Memory B cell (primary cell): ENCODE data around the gene ATRNL1.

Experiments
- ATAC-seq: fragments of 150-1000 bp; cut with Tn5 transposase; 2 replicates; pipeline ENCODE4 v1.10.0; 2021; ENCODE audit warnings: low read depth, mild to moderate bottlenecking, moderate library complexity
- DNase-seq, 2 donors: peaks; one replicate each; pipeline ENCODE4 v3.0.0; 2022; ENCODE audit warnings: low spot score in 2 of 2
- H3K27ac Mint-ChIP-seq: one replicate; pipeline ENCODE4 v1.8.0; 2022; ENCODE audit warnings: mild to moderate bottlenecking, moderate library complexity, mixed read lengths
- H3K27me3 Mint-ChIP-seq: one replicate; pipeline ENCODE4 v1.8.0; 2022; ENCODE audit warnings: mixed read lengths
- H3K36me3 Mint-ChIP-seq: one replicate; pipeline ENCODE4 v1.8.0; 2022; ENCODE audit warnings: mild to moderate bottlenecking, mixed read lengths
- H3K4me1 Mint-ChIP-seq: one replicate; pipeline ENCODE4 v1.8.0; 2022; ENCODE audit warnings: mixed read lengths
- H3K4me3 Mint-ChIP-seq: one replicate; pipeline ENCODE4 v1.8.0; 2022; ENCODE audit warnings: mild to moderate bottlenecking, moderate library complexity, mixed read lengths
- H3K9me3 Mint-ChIP-seq: one replicate; pipeline ENCODE4 v1.8.0; 2022; ENCODE audit warnings: mixed read lengths

The ATRNL1 gene

DNA sequence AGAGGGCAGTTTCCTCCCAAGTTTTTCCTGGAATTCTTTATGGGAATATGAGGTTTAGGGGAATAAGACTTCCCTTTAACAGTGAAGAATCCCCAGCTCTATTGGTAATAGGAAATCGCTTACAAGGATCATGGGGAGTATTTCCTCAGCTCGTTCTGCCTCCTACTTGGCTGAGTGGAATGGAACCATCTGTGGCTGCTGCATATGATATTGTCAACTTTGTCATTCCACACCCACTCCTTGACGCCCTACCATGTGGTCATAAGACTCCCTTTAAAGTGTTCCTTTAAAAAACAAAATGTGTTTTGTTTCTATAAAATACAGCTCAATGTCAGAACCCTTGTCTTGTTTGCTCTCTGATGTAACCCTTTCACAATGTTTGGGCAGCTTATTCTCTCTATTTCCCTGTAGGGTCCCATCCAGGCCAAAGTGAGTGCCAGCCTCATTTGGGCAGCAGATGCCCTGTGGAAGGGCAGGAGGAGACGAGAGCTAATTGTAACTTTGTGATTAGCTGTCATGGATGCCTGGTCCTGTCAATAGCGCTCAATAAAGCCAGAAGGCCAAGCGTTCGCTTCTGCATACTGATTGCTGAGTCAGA is 33.8 kb upstream of the ATRNL1 start:
- H3K9me3 Mint-ChIP-seq: no peaks in the 10 kb centered on the region
- no peaks in the 10 kb centered on the region for H3K36me3 Mint-ChIP-seq
- no peak overlapping the region for H3K27ac Mint-ChIP-seq
- no peak for ATAC-seq
- H3K4me3 Mint-ChIP-seq: no peak overlapping the region
- peaks cover 7% of the 10 kb centered on the region for H3K4me1 Mint-ChIP-seq
- no peaks in the 10 kb centered on the region for H3K27me3 Mint-ChIP-seq
- DNase-seq: no peak

DNA sequence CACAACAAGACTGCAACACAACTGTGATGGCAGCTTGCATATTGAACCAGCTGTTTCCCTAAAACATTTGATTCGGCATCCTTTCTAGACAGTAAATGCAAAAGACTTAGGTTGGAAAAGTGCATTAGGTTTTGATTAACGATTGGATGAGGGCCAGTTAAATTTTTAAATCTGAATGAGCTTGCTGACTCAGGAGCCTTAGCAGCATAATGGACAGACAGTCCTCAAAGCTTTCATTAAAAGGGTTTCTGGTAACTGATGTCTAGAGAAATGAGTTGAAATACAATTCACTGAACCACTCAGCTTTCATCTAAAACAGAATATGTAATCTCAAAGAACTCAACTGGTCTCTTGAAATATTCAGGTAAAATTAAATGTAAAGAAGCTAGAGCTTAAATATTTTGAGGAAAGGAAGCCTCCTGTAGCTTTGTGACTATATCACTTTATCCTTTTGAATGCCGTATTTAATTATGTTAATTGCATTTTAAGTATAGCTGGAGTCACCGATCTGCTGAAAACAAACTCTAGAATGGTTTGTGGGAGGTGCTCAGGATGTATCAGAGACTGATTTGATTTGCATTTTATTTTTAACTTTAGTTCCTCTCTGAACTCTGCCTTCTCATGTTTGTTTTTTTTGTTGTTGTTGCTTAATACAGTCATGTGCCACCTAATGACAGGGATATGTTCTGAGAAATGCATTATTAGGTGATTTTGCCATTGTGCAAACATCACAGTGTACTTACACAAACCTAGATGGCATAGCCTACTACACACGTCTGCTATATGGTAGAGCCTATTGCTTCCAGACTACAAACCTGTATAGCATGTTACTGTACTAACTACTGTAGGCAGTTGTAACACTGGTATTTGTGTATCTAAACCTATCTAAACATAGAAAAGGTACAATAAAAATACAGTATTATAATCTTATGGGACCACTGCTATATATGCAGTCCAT is 29.2 kb upstream of the ATRNL1 start:
- no peak for DNase-seq
- peak; percentile 72 for ATAC-seq
- Mint-ChIP-seq H3K36me3 (peaks cover 2% of the 10 kb centered on the region), H3K27me3 (peaks cover 3% of the 10 kb centered on the region), H3K4me3 (peak overlapping the region; percentile 63), H3K27ac (peak overlapping the region; percentile 22), H3K9me3 (no peaks in the 10 kb centered on the region), H3K4me1 (peaks cover 12% of the 10 kb centered on the region)

DNA sequence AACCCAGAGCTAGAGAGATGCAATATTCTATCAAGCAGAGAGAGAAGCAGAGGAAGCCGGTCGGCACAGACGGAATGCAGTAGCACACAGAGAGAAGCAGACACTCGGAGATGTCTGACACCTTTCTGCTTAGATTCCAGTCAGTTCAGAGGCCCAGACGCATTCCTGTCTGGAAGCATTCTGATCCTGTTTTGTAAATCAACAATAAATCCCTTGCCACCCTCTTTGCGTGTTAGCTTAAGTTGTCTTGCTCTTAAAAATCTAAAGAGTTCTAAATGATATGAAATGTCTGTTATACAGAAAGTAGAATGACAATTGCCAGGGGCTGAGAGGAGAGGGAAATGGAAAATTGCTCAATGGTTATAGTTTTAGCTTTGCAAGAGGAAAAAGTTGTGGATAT is 27.4 kb upstream of the ATRNL1 start:
- DNase-seq: no peak
- H3K27ac Mint-ChIP-seq: no peak overlapping the region
- H3K36me3 Mint-ChIP-seq: peaks cover 2% of the 10 kb centered on the region
- no peak overlapping the region for H3K4me3 Mint-ChIP-seq
- peaks cover 12% of the 10 kb centered on the region for H3K4me1 Mint-ChIP-seq
- no peaks in the 10 kb centered on the region for H3K9me3 Mint-ChIP-seq
- ATAC-seq: no peak
- H3K27me3 Mint-ChIP-seq: peaks cover 3% of the 10 kb centered on the region

DNA sequence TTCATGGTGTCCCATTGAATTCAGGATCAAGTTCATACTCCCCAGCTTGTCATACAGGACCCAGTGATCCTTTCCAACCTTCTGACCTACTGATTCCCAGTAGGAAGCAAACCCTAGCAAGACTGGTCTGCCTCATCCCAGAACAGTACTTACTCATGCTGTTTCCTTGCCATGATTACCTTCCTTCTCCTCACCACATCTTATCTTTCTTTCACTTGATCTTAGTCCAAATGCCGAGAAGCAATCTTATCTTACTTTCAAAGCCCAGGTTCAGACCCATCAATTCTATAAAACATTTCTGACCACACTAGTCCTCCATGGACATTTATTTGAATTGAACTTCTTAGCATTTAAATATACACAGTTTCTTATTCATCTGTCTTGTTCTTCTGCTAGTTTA is 26.6 kb upstream of the ATRNL1 start:
- ATAC-seq (no peak), DNase-seq (no peak)
- Mint-ChIP-seq H3K9me3 (no peaks in the 10 kb centered on the region), H3K27ac (no peak overlapping the region), H3K4me1 (peaks cover 12% of the 10 kb centered on the region), H3K36me3 (peaks cover 2% of the 10 kb centered on the region), H3K4me3 (no peak overlapping the region), H3K27me3 (peaks cover 3% of the 10 kb centered on the region)

DNA sequence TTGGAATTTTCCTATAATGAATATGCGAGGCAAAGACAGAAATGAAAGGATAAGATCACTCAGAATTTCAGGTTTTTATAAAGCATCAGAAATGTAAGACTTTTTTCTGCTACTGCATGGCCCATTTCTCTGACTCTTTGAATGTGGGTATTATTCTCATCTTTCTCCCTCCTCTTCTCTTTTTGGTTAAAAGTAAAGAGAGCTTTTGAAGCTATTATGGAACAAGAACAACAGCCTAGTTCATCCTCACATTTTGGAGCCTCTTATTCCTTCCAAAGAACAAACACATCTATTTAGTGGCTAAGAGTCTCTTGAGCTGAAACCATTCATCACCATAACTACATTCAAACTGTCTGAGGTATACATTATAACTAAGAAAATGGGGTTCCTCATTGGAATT is 19.4 kb upstream of the ATRNL1 start:
- no peak overlapping the region for H3K27ac Mint-ChIP-seq
- H3K4me1 Mint-ChIP-seq: no peaks in the 10 kb centered on the region
- DNase-seq (no peak), ATAC-seq (no peak)
- H3K27me3 Mint-ChIP-seq: peaks cover 5% of the 10 kb centered on the region
- no peak overlapping the region for H3K4me3 Mint-ChIP-seq
- peaks cover 10% of the 10 kb centered on the region for H3K9me3 Mint-ChIP-seq
- peaks cover 3% of the 10 kb centered on the region for H3K36me3 Mint-ChIP-seq

DNA sequence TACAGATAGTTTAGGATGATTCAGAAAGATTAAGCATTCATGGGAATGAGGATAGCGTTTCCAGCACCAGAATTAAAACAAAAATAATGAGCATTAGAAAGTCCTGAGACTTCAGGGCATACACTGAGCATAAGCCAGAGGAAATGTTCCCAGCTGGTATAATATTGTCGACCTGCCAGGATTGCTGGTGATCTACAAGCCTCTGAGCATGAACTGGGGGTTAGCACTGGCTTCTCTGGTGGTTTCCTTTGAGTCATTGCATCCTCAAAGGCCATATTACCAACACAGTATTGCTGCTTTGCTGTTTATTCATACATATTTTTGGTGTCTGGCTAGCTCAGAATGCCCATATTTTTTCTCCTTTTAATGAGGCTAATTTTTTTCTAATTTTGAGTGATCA is 10.7 kb upstream of the ATRNL1 start:
- ATAC-seq (no peak), DNase-seq (no peak)
- H3K4me1 Mint-ChIP-seq: no peaks in the 10 kb centered on the region
- H3K4me3 Mint-ChIP-seq: no peak overlapping the region
- H3K9me3 Mint-ChIP-seq: peaks cover 11% of the 10 kb centered on the region
- peaks cover 6% of the 10 kb centered on the region for H3K27me3 Mint-ChIP-seq
- no peak overlapping the region for H3K27ac Mint-ChIP-seq
- H3K36me3 Mint-ChIP-seq: peaks cover 6% of the 10 kb centered on the region

DNA sequence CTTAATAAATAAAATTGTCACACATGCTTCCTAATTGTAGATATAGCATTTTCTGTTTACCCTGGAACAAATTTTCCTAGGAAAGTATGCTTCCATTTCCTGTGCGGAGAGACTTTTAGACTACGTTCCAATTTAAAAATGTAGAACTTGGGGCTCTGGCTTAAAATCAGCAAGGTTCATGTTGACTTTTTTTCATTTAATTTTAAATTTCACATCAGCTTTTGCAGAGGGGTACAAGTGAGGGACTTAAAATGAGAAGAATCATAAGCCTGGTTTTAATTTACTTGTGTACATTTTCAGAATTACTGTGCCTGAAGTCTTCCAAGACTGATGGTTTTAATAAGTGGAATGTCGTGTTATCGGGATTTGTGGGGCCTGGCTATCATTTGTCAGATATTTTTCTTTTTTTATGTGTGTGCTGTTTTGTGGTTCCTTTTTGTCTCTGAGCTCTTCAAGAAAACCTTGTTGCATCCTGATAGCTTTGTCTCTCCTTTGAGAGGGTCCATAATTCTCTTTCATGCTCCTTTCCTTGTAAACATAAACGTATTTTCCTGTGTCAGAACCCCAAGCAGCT is 8.8 kb upstream of the ATRNL1 start:
- Mint-ChIP-seq H3K27me3 (peaks cover 4% of the 10 kb centered on the region), H3K9me3 (peaks cover 7% of the 10 kb centered on the region), H3K4me3 (no peak overlapping the region), H3K4me1 (no peaks in the 10 kb centered on the region), H3K27ac (no peak overlapping the region), H3K36me3 (peaks cover 4% of the 10 kb centered on the region)
- DNase-seq (no peak), ATAC-seq (no peak)

DNA sequence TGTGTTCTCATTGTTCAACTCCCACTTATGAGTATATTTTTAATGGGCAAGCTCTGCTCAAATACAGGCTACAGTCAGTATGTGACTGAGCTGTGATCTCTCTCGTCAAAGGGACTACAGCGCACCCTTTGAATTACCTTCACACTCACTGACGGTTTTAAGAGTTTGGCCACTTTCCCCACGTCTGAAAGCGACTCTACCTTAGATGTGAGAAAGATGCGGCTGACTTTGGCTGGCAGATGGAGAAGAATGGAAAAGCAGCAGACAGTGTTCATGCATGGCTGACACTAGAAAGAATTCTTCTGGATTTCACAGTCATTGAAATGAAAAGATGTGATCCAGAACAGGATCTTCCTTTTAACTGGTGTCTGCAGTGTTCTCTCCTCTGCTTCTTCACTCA is 2.0 kb upstream of the ATRNL1 start:
- peaks cover 9% of the 10 kb centered on the region for H3K27me3 Mint-ChIP-seq
- ATAC-seq (no peak), DNase-seq (no peak)
- H3K36me3 Mint-ChIP-seq: no peaks in the 10 kb centered on the region
- H3K4me3 Mint-ChIP-seq: no peak overlapping the region
- H3K27ac Mint-ChIP-seq: no peak overlapping the region
- H3K4me1 Mint-ChIP-seq: peaks cover 10% of the 10 kb centered on the region
- peaks cover 3% of the 10 kb centered on the region for H3K9me3 Mint-ChIP-seq

DNA sequence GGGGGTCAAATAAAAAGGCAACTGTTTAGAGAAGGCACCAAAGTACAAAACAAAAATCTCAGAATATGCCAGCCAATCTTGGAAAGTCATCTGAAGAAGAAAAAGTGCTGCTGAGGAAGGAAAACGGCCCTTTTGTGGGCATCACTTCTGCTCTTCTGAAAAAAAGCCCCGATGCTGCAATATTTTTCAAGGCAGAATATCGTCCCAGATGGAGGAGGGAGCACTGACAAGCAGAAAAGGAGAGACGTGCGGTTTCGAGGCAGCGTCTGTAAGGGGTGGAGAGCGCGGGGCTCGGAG is 959 bp upstream of the ATRNL1 start:
- H3K36me3 Mint-ChIP-seq: no peaks in the 10 kb centered on the region
- DNase-seq (no peak), ATAC-seq (no peak)
- H3K4me3 Mint-ChIP-seq: peak overlapping the region; percentile 87
- H3K27ac Mint-ChIP-seq: peak overlapping the region; percentile 26
- H3K27me3 Mint-ChIP-seq: peaks cover 9% of the 10 kb centered on the region
- H3K4me1 Mint-ChIP-seq: peaks cover 10% of the 10 kb centered on the region
- peaks cover 3% of the 10 kb centered on the region for H3K9me3 Mint-ChIP-seq

DNA sequence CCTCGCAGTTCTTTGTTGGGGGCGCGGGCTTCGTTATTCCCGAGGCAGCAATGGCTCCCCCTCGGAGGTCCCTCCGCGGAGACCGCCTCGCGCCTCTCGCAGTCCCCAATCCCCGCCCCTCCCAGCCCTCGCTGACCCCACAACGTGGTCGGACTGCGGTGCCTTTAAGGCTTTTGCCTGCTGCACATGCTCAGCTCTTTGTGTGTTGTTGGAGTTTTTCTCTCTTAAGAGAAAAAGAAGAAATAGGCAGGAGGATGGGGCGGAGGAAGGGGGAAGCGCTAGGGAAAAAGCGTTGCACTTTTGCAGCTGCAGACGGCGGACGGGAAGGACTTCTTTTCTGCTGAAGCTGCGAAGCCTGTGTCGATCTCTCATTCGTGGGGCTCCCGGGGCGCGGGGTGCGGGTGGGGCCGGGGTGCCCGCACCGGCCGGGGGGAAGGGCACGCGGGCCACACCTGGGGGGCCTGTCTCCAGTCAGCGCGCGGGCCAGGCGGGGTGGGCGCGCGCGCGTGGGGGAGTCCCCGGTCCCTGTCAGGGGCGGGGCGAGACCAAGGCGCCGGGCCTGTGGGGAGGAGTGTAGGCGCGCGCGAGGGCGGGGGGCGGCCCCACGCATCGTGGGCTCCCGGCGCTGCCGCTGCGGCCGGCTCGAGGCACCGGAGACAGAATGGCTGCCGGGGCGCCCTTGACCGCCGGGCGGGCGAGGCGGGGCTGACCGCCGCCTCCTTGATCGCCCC is 445 bp upstream of the ATRNL1 start:
- Mint-ChIP-seq H3K27ac (peak overlapping the region; percentile 26), H3K36me3 (no peaks in the 10 kb centered on the region), H3K4me1 (peaks cover 10% of the 10 kb centered on the region), H3K9me3 (no peaks in the 10 kb centered on the region), H3K4me3 (peak overlapping the region; percentile 87), H3K27me3 (peaks cover 9% of the 10 kb centered on the region)
- DNase-seq: peak; percentile 48 to 69
- peak; percentile 79 for ATAC-seq

DNA sequence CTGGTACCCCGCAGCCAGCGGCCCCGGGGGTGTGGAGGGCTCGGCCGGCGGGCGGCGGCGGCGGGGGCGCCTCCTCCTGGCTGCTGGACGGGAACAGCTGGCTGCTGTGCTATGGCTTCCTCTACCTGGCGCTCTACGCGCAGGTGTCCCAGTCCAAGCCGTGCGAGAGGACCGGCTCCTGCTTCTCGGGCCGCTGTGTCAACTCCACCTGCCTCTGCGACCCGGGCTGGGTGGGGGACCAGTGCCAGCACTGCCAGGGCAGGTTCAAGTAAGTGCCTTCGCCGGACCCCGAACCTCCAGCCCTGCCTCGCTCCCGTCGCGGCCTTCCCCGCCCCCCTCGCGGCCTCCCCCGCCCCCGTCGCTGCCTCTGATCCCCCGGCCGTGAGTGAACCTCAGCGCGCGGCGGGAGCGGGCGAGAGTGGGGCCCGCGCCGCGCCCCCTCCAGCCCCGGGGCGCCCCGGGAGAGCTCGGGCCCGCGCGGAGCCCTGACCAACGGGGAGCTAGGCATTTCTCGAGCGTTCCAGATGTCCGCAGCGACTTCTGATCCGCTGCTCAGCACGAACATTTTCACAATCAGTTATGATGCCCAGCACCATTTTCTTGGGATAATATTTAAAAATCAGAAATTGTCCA is 727 bp downstream of the ATRNL1 start:
- Mint-ChIP-seq H3K27me3 (peaks cover 9% of the 10 kb centered on the region), H3K4me1 (peaks cover 10% of the 10 kb centered on the region), H3K27ac (no peak overlapping the region), H3K9me3 (no peaks in the 10 kb centered on the region), H3K36me3 (no peaks in the 10 kb centered on the region), H3K4me3 (peak overlapping the region; percentile 72)
- DNase-seq (peak; percentile 16 to 32), ATAC-seq (peak; percentile 57)

DNA sequence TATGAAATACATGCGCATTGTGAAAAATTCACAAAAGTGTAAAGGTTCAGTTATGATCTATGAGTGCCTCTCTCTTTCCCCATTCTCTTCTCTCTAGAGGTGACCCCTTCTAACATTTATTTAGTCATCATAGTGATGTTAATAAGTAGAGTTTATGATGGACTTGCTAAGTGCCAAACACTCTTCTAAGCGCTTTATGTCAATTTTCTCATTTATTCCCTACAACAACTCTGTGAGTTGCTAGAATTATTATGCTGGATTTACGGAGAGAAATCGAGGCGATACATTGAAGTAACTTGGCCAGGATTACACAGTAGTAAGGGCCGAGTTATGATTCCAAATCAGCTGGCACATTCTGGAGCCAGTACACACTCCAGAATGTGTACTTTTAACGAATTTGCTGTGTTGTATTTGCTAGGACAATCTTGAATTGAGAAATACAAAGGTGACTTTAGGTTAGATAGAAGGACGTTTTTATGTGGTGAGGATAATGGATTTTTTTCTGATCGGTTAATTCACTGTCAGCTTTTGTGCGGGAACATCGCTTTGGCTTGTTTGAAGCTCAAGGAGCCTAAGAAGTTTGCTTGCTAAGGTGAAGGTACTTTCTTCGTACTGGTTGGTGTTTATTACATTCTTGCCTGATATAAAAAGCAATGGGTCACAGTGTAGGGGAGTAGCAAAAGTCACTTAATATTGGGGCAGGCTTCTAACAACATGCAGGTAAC is 1.4 kb downstream of the ATRNL1 start:
- H3K9me3 Mint-ChIP-seq: no peaks in the 10 kb centered on the region
- peak overlapping the region; percentile 64 for H3K4me3 Mint-ChIP-seq
- ATAC-seq: no peak
- peaks cover 9% of the 10 kb centered on the region for H3K27me3 Mint-ChIP-seq
- no peak overlapping the region for H3K27ac Mint-ChIP-seq
- DNase-seq: no peak
- H3K36me3 Mint-ChIP-seq: no peaks in the 10 kb centered on the region
- H3K4me1 Mint-ChIP-seq: peaks cover 10% of the 10 kb centered on the region

DNA sequence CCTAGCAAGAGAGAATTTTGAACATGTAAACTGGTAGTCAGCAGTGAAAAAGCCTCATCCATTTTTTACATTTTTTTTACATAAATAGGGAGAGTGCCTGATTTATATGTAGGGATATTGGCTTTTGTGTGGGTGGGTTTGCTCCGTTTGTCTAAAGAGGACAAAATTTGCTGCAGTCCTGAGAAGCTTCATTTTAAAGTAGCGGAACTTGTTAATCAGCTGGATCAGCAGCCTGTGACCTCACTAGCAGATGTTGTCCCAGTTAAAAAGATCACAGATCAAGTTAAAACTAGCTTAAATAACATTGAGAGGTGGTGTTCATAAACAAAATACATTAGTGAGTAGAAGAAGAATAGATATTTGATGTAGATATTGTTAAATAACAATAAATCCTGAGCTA is 2.6 kb downstream of the ATRNL1 start:
- Mint-ChIP-seq H3K9me3 (peaks cover 2% of the 10 kb centered on the region), H3K27me3 (peaks cover 12% of the 10 kb centered on the region), H3K4me3 (no peak overlapping the region), H3K4me1 (peaks cover 10% of the 10 kb centered on the region), H3K27ac (no peak overlapping the region), H3K36me3 (peaks cover 2% of the 10 kb centered on the region)
- ATAC-seq: no peak
- DNase-seq: no peak
